ENCODE results near the gene ITGB1. TPM values are rescaled to one million over a fixed set of nuclear protein-coding genes. Genes with fewer than 3 reads are reported as not detected.

The ITGB1 gene
- total and polyA plus RNA-seq, 2 experiments from 2014 or later = 317 to 439 TPM

DNA sequence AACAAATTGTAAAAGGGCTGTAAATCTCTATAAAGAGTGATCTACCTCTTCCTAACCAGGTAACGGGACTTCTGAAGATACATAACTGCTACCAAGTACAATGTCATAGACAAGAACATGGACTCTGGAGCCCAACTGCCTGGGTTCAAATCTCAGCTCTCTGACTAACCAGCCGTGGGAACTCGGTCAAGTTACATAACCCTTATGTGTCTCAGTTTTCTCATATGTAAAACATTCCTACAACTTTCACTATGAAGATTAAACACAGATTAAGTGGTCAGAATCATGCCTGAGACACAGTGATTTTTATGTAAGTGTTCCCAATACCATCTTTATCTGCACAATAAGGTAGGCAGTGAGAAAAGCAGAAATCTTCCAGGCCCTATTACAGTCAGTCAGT is 52.6 kb downstream of the ITGB1 start:
- no peak overlapping the region for H3K27ac ChIP-seq (ENCODE audit: low read depth)
- no peak for ATAC-seq
- Mint-ChIP-seq H3K4me3 (no peak overlapping the region), H3K27ac (no peak overlapping the region), H3K36me3 (ENCODE audit: low read depth) (peaks cover 63% of the 10 kb centered on the region), H3K27me3 (ENCODE audit: insufficient read depth, low read depth, poor library complexity) (no peaks in the 10 kb centered on the region), H3K4me1 (no peaks in the 10 kb centered on the region), H3K9me3 (no peaks in the 10 kb centered on the region)
- no peak for DNase-seq (ENCODE audit: low spot score)
- no peaks in the 10 kb centered on the region; the same call in 1 of the 2 replicates for H4K20me1 ChIP-seq (replicated peaks; ENCODE audit: insufficient read depth)
- peaks cover 40% of the 10 kb centered on the region for H3K36me3 ChIP-seq (ENCODE audit: insufficient read depth)
- H3K4me1 ChIP-seq (ENCODE audit: insufficient read depth) = 0 out of 2 replicates have a peak, but pooled peaks cover 4% of the 10 kb centered on the region
- H2AFZ ChIP-seq = no peak overlapping the region
- H3K27me3 ChIP-seq (ENCODE audit: insufficient read depth) = no peaks in the 10 kb centered on the region
- H3K79me2 ChIP-seq (replicated peaks; ENCODE audit: insufficient read depth) = no peaks in the 10 kb centered on the region; the same call in none of the 2 replicates
- no peak overlapping the region for H3K4me2 ChIP-seq
- TF ChIP-seq JUNB (IDR thresholded peaks at IDR 0.05; ENCODE audit: unreplicated experiment) (no peak), CREB1 (CRISPR knock-in tag; IDR thresholded peaks at IDR 0.05; ENCODE audit: low read depth) (no peak), STAT1 (IDR thresholded peaks at IDR 0.05; ENCODE audit: unreplicated experiment) (no peak), NANOG (IDR thresholded peaks at IDR 0.05; ENCODE audit: borderline replicate concordance) (no peak), ETS1 (IDR thresholded peaks at IDR 0.05) (no peak), POLR2AphosphoS5 (IDR thresholded peaks at IDR 0.05; ENCODE audit: low read depth) (no peak), ZNF114 (CRISPR knock-in tag; IDR thresholded peaks at IDR 0.05) (no peak), EZH2 (IDR thresholded peaks at IDR 0.05; ENCODE audit: low read depth, unreplicated experiment) (no peak), ZNF331 (CRISPR knock-in tag; IDR thresholded peaks at IDR 0.05; ENCODE audit: low read depth) (no peak), ZNF462 (CRISPR knock-in tag; IDR thresholded peaks at IDR 0.05) (no peak), EZH2phosphoT487 (IDR thresholded peaks at IDR 0.05; ENCODE audit: unreplicated experiment) (no peak)
- TF ChIP-seq, protein P1, sequence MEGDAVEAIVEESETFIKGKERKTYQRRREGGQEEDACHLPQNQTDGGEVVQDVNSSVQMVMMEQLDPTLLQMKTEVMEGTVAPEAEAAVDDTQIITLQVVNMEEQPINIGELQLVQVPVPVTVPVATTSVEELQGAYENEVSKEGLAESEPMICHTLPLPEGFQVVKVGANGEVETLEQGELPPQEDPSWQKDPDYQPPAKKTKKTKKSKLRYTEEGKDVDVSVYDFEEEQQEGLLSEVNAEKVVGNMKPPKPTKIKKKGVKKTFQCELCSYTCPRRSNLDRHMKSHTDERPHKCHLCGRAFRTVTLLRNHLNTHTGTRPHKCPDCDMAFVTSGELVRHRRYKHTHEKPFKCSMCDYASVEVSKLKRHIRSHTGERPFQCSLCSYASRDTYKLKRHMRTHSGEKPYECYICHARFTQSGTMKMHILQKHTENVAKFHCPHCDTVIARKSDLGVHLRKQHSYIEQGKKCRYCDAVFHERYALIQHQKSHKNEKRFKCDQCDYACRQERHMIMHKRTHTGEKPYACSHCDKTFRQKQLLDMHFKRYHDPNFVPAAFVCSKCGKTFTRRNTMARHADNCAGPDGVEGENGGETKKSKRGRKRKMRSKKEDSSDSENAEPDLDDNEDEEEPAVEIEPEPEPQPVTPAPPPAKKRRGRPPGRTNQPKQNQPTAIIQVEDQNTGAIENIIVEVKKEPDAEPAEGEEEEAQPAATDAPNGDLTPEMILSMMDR (conservative IDR thresholded peaks at IDR 0.05; ENCODE audit: low read depth in 2 of 2) = no peak
- TF ChIP-seq, protein P2, sequence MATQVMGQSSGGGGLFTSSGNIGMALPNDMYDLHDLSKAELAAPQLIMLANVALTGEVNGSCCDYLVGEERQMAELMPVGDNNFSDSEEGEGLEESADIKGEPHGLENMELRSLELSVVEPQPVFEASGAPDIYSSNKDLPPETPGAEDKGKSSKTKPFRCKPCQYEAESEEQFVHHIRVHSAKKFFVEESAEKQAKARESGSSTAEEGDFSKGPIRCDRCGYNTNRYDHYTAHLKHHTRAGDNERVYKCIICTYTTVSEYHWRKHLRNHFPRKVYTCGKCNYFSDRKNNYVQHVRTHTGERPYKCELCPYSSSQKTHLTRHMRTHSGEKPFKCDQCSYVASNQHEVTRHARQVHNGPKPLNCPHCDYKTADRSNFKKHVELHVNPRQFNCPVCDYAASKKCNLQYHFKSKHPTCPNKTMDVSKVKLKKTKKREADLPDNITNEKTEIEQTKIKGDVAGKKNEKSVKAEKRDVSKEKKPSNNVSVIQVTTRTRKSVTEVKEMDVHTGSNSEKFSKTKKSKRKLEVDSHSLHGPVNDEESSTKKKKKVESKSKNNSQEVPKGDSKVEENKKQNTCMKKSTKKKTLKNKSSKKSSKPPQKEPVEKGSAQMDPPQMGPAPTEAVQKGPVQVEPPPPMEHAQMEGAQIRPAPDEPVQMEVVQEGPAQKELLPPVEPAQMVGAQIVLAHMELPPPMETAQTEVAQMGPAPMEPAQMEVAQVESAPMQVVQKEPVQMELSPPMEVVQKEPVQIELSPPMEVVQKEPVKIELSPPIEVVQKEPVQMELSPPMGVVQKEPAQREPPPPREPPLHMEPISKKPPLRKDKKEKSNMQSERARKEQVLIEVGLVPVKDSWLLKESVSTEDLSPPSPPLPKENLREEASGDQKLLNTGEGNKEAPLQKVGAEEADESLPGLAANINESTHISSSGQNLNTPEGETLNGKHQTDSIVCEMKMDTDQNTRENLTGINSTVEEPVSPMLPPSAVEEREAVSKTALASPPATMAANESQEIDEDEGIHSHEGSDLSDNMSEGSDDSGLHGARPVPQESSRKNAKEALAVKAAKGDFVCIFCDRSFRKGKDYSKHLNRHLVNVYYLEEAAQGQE (IDR thresholded peaks at IDR 0.05; ENCODE audit: unreplicated experiment) = no peak
- H3K9me2 ChIP-seq (ENCODE audit: insufficient read depth) = no peaks in the 10 kb centered on the region
- H3F3A ChIP-seq (replicated peaks; ENCODE audit: low read depth) = 0 out of 2 replicates have a peak, but pooled peaks cover 3% of the 10 kb centered on the region
- no peak overlapping the region for H3K4me3 ChIP-seq
